Raji (cell line): ENCODE data around the gene PPM1H.

Experiments used
- POLR2A ChIP-seq: IDR thresholded peaks from 2 replicates; pipeline ENCODE4 v1.6.1; 2011; ENCODE audit warnings: low read depth, low read length, control low read depth; ENCODE audit not compliant: insufficient read depth

PPM1H gene

DNA sequence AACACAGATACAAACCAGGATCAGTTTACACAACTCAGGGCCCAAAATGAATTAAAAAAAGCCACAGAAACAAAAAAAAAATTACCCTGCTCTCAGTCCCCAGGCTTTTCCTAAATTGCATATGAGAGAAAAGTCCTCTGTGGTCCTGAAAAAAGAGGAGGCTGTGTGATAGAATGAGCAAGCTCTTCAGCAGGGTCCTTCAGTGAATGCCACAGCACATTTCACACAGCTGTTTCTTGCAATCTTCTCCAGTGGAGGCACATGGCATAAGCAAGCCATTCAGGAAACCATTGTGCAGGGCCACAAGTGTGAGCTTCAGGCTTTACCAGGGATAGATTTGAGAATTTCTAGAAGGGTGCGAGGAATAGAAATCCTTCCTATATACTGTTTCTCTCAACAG lies 168.5 kb downstream of the PPM1H start:
- no peak for TF ChIP-seq POLR2A

DNA sequence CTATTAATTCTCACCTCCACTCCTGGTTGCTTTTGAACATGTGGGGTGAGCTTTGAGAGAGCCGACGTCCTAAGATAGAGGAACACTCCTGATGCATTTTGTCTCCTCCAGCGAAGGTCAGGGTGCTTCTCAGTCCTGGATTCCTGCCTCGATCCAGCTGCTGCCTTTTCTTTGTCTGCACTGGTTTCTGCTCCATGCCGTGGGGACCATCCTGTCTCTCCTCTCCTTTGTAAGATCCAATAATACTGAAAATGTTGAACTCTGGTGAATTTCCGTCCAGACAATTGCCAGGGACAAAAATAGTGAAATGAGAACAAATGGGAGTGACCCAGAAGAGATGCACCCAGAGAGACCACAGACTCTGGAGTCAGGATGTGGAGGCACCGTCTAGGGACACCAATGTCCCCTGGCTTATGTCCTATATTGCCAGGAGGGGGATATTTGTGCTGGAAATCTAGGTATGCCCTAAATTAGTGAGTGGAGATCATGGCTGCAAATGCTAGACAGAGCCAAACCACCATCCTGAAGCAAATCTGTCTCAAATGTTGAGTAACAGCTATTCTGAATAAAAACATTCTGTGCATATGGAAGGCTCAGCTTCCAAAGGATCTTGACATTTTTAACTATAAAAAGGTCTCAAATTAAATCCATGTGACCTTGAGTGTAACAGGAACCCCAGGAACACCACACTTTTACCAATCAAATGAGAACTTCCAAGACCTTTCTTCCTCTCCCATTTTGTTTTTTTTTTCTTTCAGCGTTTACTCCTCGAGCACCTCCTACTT lies 170.9 kb downstream of the PPM1H start:
- TF ChIP-seq POLR2A = no peak

DNA sequence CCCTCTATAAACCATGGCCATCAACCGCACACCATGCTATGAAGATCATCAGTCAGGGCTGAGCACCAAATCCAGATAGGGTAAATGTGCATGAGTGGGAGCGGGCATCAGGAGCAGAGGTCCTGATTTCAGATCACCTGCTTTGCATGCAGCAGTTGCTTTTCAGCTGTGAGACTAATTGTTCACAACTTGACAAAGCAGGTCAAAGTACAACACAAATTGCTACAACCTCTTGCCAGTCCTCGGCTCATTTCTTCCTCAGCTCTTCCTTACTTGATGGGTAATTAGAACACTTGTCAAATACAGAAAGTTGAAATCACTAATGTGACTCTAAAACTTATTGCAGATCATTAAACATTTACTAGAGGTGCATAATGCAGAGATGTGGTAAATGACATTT lies 171.6 kb downstream of the PPM1H start:
- no peak for TF ChIP-seq POLR2A

DNA sequence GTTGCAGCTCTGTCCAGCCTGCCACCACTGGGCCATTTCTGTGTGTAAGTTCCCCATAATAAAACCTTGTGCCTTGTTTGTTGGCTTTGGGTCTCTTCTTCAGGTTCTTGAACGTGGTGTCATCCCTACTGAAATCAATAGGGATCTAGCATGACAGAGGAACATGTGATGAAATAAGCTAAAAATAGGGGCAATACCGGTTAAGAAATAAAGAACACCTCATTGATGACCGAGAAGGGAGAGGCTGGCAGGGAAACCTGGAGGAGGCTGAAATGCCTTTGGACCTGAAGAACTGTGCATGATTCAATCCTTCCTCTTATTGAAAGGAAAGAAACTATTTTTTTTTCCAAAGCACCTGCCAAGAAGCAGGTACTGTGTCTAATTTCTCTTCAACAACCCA lies 172.3 kb downstream of the PPM1H start:
- no peak for TF ChIP-seq POLR2A

DNA sequence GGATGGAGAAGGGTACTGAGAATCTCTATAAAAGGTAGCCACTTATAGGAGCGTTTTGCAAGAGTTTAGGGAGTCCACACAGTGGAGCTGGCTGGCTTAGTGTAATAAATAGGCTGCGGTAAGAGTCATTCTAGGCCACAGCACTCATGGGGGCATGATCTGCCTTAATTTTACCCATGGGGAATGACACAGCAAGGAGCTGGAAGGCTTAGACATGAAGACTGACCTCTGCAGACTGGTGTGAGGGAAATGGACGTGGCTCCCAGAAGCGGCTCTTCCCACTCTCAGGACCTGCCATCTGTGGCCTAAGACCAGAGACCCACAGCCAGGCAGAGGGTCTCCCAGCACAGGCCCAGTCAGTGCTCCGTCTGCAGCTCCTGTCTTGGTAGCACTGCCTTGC lies 173.3 kb downstream of the PPM1H start:
- TF ChIP-seq POLR2A = no peak

DNA sequence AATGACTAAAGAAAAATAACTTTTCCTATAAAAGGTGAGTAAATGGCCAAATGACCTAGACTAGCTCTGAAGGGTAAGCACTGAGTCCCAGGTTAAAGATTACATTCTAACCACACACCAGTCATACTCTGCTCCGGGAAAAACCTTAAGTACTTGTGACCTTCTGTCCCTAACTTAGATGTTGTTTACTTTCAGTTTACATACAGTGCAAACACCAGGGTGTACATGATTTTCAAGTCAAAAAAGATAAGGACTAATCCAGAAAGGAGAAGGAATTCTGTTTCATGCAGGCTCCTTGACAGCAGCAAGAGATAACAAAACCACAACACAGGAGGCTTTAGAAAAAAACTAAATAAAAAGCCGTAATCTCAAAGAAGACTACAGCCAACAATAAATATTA lies 174.2 kb downstream of the PPM1H start:
- no peak for TF ChIP-seq POLR2A

DNA sequence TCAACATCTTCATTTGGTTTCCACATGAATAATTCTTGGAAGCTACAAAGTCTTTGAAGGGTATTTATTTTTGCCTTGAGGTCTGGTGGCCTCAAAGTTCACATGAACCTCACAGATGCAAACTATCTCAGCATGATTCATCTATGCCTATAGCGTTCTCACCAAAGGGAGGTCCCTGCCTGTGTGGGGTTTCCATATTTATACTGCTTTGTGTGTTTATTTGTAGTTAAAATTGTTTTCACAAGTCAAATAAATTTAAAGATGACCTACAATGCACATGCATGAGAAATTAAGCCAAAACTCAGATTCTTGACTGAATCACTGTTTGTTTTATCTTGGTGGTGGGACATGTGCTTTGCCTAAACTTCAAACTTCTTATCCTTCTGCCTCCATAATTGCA lies 176.7 kb downstream of the PPM1H start:
- no peak for TF ChIP-seq POLR2A

DNA sequence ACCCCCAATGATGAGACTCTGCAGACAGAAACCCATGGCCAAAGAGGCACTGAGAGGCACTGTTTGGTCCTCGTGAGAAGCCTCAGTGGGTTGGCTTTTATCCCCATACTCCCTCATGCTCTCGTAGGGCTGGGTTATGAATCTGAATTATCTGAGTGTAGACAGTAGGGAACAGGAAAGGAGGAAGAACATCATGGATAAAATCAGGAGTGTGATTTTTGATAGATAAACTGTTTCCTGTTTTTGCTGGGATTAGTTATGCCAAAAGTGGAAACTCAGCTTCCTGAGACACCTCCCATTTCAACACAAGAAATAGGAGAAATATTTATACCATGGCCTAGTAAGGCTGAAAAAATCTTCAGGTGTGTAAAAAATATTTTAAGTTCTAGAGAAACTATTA lies 177.9 kb downstream of the PPM1H start:
- TF ChIP-seq POLR2A = no peak

DNA sequence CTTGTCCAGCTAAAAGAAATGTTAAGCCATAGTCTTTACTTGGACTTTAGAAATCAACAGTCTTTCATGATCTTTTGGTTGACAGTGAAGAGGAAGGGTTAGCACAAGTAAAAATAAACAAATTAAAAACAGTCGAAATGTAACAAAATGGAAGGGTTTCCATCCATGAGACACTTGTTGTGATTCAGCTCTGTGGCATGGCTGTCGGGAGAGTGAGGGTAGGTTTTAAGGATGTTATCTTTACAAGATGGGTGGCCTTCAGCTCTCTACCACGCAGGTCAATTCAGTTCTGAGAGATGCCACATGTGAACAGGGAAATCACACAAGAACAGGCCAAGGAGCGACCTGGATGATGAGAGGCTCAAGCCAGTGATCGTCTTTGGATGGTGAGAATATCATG lies 180.2 kb downstream of the PPM1H start:
- TF ChIP-seq POLR2A = no peak

DNA sequence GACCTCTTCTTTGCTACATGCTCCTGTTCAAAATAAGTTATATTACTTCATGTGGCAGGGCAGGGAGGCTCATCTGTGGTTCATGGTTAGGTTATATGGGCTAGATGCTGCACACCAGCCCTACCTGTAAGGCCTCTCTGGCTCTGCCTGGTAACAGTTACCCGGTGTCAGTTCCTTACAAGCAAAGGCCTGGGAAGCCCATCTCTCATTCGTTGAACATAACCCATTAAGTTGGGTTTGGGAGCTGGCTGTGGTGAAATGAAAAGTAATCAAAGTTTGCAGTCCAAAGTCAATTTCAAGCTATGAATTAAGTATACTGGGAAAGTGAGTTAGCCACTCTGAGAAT lies 183.2 kb downstream of the PPM1H start:
- TF ChIP-seq POLR2A = no peak

DNA sequence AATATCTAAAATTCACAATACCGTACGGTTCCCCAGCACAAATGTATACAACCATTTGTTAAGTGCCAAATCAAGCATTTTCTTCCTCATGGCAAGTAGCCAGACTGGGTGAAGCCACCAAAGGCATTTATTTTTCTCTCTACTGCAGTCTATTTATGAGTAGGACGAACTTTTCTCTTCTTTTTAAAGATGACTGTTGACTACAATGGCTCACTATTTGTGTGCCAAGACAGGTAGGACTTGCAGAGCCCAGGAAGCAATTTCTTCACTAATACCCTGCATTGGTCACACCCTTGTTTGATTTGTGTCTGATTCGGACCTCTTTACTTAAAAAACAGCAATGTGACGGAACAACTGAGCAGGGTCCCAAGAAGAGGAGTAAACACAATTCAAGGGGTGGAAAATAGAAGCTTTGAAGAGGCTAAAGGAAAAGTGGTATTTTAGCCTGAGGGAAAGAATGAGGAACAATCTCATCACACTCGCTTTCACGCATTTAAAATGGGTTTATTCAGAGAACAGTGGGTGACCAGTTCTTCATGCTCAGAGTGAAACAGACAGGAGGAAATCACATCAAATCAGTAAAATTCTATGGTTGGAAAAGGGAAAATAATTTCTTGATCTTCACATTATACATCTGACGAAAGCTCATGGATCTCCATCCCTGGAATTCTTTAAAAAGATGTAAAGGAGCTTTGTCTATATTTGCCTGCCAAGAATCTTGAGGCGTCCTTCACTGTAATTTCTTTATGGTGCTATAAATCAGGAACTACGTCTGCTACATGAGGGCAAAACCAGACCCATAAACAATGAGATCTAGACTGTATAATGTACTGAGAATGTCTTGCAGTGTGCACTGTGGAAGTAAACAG lies 183.8 kb downstream of the PPM1H start:
- TF ChIP-seq POLR2A = no peak

DNA sequence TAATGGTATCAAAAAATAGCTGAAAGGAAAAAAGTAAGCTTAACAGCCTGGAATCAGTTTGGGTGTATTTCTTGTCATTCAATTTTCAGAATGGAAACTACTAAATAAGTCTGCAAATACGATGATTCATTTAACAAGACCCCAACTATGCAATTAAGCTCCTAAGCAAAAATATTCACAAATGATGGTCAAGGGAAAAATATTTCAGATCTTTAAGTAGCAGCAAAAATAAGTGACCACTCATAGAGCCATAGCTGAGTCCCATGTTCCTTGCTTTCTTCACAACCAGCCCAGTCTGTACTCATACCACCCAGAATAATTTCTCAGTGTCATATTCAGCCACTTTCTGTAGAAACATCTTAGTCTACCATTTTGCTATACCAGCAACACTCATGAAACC lies 185.4 kb downstream of the PPM1H start:
- no peak for TF ChIP-seq POLR2A

DNA sequence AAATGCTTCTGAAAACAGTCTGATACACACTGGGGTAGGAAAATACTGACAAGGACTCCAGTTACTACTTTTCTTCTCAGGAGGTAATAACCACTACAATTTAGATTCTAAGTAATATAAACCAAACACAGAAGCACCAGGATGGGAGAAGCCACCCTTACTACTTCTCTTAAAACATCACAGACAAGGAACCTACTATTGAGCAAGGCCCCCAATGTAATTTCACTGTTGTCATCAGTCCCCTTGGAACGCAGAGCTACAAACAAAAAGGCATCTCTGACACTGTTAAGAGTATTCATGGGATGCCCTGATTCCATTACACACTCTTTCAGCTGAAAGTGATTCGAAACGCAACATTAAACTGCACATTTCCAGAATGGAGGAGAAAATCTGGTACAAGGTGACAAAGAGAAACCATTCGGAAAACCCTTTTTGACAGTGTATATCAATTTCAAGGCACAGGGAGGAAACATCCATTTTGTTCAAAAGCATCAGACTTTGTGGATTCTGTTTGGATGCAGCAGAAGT lies 185.9 kb downstream of the PPM1H start:
- no peak for TF ChIP-seq POLR2A

DNA sequence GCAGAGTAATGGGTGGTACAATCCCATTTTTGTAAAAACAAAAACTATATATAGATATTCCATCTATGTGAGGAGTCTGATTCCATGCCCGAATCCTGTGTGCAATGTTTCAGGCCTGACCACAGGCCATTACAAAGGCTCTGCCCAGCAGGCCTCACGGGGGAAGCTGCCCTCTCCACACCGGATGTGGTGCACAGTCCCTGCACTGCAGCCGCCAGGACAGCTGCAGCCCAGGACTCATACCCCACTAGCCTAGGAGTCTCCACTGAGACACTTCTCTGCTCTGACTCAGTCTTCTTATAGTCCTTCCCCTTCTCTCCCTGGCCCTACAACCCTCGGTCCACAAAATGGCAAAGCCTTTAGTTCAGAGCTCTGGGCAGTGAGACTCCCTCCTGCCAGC lies 190.4 kb downstream of the PPM1H start:
- no peak for TF ChIP-seq POLR2A

DNA sequence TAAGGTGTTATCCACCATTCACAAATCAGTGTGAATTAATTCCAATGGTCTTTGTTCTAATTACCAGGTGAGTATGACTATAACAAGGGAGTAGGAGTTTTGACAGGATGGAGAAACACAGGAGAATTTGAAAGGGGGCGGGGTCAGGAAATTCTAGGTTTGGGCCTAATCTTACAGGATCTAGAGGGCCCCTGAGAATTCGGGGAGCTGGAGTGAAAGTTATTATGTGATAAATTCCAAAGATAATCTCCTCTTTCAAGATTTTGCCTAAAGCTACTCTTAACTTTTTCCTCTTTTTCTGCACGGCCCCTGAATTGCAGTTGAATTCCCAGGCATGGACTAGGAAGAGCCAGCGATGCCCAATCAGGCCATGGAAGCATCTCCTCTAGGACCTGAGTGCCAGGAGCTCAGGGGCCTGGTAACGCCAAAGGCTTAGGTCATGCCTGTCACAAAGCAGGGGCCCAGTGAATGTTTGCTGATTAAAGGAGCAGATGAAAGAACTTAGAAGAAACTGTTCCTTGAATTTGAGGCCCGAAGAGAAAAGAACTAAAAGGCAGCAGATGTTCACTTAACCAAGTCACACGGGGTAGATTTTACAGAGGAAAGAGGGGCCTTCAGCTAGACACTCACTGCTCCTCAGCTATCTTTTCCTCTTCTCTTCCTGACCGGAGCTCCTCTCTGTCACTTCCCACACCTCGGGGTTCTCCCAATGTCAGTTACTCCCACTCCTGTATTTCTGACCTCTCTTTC lies 195.5 kb downstream of the PPM1H start:
- TF ChIP-seq POLR2A = no peak
